HFF-Myc (cell line): ENCODE measurements around the gene OST4.

Source experiments
- DNase-seq: peaks from one replicate; pipeline ENCODE4 v3.0.0-alpha.2; 2011; ENCODE audit warnings: low read depth; ENCODE audit errors: extremely low read depth
- H3K4me3 ChIP-seq: replicated peaks from 2 replicates; pipeline ENCODE4 v1.5.1; 2011; ENCODE audit warnings: low read depth, mild to moderate bottlenecking, control low read depth, low read length
- CTCF ChIP-seq: IDR thresholded peaks from 2 replicates; pipeline ENCODE4 v1.5.1; 2012; ENCODE audit warnings: mild to moderate bottlenecking, low read depth, low read length, control low read depth; ENCODE audit errors: missing control alignments

The OST4 gene

DNA sequence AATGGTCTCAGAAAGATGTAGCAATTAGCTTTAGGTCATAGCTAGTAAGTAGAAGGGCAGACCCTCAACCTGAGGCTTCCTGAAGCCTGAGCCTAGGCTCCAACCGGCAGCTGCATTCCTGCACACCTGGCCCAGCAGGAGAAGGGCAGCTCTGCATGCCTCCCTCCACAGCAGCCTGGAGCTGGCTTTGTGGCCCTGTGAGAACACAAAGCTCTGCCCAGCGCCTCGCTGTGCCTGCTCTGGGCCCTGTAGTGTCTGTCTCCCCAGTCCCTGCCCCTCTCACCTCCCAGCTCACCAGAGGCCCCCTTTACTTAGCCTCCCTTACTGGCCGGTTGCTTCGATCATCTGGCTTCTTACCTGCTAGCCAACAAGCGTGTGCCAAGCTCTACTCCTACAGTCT is 32.0 kb downstream of the OST4 start:
- TF ChIP-seq CTCF = no peak
- no peak for DNase-seq
- H3K4me3 ChIP-seq = no peak overlapping the region

DNA sequence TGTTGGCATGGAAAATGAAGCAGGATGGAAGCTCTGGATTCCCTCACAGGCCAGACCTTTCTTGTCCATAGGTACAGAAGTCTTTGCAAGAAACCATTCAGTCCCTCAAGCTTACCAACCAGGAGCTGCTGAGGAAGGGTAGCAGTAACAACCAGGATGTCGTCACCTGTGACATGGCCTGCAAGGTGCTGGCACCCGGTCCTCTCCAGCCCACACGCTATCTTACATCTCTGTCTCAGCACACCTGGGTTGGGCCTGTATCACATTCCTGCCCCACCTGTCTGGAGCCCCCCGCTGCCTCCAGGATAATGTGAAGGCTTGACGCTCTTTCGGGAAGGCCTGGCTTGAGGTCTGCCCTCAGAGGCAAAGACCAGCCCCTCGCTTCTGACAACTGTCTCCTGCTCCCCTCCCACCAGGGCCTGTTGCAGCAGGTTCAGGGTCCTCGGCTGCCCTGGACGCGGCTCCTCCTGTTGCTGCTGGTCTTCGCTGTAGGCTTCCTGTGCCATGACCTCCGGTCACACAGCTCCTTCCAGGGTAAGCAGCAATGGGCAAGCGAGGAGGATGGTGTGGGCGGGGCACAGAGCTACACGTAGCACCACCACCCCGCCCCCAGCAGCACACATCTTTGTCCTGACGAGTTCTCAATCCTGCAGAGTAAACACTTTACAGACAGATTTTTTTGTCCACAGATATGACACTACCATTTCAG is 32.7 kb downstream of the OST4 start:
- no peak for DNase-seq
- no peak overlapping the region for H3K4me3 ChIP-seq
- no peak for TF ChIP-seq CTCF

- no peak for TF ChIP-seq CTCF
- no peak overlapping the region for H3K4me3 ChIP-seq
- DNase-seq = no peak
Measured at GRCh38 chr2:27038012-27038411, 33.4 kb downstream of the OST4 start.

GRCh38 chr2:27033253-27033852 is 38.1 kb downstream of the OST4 start:
- DNase-seq = no peak
- peak overlapping the region; percentile 99 for H3K4me3 ChIP-seq
- TF ChIP-seq CTCF = no peak

GRCh38 chr2:27032495-27033252 is 38.8 kb downstream of the OST4 start, which contains the start of gene TMEM214:
TMEM214 (plus strand) TSS chr2:27032965; CDS start chr2:27033016, 51 bp downstream.
- DNase-seq = peak; percentile 26
- peak within 1 kb of the TSS; percentile 99 for H3K4me3 ChIP-seq
- no peak for TF ChIP-seq CTCF

DNA sequence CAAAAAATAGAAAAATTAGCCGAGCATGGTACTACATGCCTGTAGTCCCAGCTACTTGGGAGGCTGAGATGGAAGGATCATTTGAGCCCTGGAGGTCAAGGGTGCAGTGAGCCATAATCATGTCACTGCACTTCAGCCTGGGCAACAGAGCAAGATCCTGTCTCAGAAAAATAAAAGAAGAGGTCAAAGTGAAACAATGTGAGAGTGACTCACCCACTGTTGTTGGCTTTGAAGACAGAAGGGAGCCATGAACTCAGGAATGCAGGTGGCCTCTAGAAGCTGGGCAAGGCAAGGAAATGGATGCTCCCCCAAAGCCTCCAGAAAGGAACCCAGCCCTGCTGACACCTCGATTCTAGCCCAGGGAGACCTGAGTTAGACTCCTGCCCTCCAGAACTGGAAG is 42.4 kb downstream of the OST4 start:
- no peak for TF ChIP-seq CTCF
- H3K4me3 ChIP-seq = no peak overlapping the region
- no peak for DNase-seq
